Measurements from ENCODE around the gene ANKRD44.

The ANKRD44 gene

GRCh38 chr2:197236816-197237215 is 73.8 kb downstream of the ANKRD44 start:
- peak; percentile 78 for DNase-seq (ENCODE audit: low spot score)

GRCh38 chr2:197236159-197236558 is 74.4 kb downstream of the ANKRD44 start:
- DNase-seq (ENCODE audit: low spot score): no peak

GRCh38 chr2:197235711-197236110 is 74.9 kb downstream of the ANKRD44 start:
- no peak for DNase-seq (ENCODE audit: low spot score)

DNA sequence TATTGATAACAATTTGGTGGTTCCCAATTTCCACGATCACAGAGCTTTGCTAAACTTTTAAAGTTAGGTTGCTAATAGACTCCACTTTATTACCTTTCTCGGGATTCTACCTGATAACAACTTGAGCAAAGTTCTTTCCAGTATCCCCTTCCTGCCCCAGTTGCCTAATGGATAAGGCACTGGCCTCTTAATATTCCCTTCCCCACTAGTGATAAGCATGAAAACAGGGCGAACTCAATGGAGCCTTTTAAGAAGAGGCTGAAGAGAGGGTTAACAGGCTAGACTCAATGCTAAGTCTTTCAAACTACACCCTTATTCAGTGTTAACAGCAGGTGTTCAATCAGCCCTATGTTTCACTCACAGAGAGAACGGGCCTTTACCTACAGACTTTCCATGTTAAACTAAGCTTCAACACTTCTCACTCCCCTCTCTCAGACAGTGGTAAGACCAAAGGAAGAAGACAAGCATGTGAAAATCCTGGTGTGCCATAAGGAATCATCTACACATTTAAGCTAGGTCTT is 75.8 kb downstream of the ANKRD44 start:
- DNase-seq (ENCODE audit: low spot score): no peak

DNA sequence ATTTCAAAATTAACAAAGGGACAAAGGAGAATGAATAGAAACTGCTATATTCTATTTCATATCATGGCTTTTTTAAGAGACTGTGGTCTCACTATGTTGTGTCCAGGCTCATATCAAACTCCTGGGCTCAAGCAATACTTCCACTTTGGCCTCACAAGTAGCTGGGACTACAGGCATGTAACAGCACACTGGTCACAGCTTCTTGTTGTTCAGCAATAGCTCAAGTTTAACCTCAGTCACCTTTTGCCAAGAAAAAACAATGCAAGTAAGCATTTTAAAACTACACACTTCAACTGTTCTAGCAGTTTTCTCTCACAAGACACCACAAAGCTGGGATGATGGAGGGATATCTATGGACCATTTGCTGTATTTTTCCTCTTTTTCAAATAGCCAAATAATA is 77.1 kb downstream of the ANKRD44 start:
- no peak for DNase-seq (ENCODE audit: low spot score)

GRCh38 chr2:197232010-197232409 is 78.6 kb downstream of the ANKRD44 start:
- no peak for DNase-seq (ENCODE audit: low spot score)

DNA sequence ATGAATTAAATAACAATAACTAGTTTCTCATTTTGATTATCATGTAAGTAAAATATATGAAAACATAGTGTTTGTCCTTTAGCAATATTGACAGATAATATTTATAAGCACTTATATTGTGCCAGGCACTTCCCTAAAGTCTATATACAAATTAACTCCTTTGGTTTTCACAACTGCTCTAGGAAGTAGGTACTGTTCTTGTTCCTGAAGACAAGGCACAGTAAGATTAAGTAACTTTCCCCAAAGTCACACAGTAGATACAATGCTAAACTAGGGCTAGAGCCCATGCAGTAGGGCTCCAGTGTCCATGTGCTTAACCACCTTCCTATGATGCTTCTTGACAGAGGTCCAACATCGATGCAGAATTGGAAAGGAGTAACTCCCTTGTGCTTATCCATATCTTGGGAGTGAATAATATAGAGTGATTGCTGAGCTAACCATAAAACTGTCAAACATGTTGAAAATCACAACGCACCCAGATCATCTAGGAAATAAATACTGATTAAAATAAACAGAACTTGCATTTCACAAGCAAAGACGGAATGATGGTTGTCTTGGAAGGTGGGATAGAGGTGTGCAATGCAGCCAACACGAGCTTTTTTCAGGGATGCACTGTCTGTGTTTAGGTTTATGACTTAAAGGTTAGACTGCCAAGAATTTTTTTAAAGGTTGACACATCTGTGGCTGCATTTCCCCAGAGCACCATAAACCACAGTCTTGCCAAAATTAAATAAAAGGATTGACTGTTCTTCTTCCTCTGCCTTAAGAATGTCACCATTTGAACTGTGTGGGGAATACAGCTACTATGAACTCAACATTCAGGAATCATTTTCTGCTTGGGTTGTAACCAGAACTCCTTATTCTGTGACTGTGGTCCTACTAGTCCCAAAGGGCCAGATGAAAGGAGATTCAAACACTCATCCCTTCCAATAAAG is 80.8 kb downstream of the ANKRD44 start:
- no peak for DNase-seq (ENCODE audit: low spot score)

DNA sequence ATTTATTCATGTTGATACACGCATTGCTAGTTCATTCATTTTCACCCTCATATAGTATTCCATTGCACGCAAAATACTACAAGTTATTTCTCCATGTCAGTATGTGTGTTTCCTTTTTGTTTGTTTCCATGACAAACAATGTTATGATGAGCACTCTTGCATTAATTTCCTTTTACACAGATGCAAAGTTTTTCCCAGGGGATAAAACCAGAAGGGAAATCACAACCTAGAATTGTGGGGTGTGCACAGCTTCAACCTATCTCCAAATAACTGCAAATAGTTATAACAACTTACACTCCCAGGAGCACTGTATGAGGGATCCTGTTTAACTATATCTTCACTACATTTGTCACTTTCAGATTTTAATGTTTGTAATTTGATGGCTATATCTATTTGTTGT is 87.1 kb downstream of the ANKRD44 start:
- DNase-seq (ENCODE audit: low spot score): no peak

DNA sequence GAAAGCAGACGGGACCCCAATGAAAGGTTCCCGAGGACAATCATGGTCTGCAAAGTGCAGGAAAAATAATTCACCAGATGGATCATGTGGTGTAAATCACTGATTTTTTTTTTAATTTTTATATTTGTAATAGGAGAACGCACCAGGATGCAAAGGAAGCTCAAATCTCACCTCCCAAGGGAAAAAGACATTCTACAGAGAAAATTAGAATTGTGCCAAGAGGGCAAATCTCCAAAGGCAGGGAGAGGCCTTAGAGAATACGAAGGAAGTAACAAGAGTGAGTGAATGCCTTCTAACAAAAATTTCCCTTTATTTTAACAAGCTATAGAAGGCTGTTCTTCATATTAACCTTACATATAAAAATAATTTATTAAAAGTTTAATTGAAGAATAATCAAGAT is 90.9 kb downstream of the ANKRD44 start:
- DNase-seq (ENCODE audit: low spot score): no peak

GRCh38 chr2:197217541-197217940 is 93.0 kb downstream of the ANKRD44 start:
- no peak for DNase-seq (ENCODE audit: low spot score)

GRCh38 chr2:197216361-197216979 is 94.1 kb downstream of the ANKRD44 start:
- DNase-seq (ENCODE audit: low spot score): no peak

- no peak for DNase-seq (ENCODE audit: low spot score)
Measured at GRCh38 chr2:197215748-197216360, 94.7 kb downstream of the ANKRD44 start.

GRCh38 chr2:197212344-197213262 is 98.0 kb downstream of the ANKRD44 start:
- DNase-seq (ENCODE audit: low spot score): peak; percentile 52

- DNase-seq (ENCODE audit: low spot score): no peak
Measured at GRCh38 chr2:197211881-197212342, 98.7 kb downstream of the ANKRD44 start.

- DNase-seq (ENCODE audit: low spot score): no peak
Measured at GRCh38 chr2:197210430-197210829, 100.2 kb downstream of the ANKRD44 start.

DNA sequence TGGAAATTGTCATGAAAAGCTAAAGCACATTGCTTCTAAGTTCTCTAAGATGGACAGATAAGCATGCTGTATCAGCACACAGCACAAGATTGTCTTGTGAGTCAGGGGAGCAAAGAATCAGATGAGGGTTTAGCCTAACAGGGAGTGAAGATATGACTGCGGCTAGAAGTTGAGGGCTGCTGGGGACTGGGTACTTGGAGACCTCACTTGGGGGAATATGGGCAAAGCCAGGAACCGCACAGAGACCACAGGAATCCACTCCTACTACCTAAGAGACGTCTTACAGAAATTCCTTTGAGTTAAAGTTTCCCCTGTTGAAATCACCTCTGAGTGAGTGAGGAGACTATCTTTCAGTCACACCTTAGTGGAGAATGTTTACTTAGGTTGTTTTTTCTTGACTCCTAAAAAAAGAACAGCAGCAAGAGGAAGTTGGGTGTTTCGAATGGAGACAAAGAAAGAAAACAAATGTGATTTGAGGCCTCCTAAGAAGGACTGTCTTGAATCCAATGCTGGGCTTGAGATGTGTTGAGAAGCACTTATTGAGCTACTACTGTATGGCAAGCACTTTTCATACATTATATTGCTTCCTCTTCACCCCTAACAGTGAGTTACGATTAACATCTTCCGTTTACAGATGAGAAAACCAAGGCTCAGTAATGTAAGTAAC is 100.7 kb downstream of the ANKRD44 start:
- DNase-seq (ENCODE audit: low spot score): no peak

- peak; percentile 32 for DNase-seq (ENCODE audit: low spot score)
Measured at GRCh38 chr2:197209246-197209645, 101.3 kb downstream of the ANKRD44 start.

DNA sequence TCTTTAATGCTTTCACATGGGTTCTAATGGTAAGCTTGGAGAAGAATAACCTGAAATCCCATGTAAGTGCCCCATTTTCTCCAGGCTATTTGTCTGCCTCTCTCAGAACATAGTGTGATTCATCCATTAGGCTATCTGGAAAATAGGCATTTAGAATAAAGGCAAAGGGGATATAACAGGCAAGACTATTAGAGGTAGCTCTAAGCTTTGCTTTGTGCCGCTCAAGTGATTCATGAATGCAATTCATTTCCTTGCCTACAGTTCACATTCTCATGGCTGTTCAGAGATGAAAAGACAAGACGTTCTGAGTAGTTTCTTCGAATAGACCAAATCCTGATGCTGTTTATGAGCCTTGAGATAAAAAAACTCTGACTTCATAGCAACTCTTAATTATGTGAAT is 101.7 kb downstream of the ANKRD44 start:
- no peak for DNase-seq (ENCODE audit: low spot score)

DNA sequence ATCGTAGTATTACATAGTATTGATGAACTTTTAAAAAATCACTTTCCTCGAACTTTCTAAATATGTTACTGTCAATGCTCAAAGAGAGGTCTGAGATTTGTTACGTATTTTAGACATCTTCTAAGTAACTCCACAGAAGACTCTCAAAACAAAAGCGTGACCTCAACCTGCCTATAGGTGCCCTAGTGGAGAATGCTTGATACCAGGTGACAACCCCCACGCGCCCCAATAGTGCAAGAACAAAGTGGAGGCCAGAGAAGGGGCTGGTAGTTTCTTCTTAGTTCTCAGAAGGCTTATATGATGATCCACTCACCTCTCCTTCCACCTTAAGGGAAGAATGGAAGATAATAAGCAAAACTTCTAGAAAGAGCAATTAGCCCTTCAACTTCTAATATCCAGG is 102.6 kb downstream of the ANKRD44 start:
- no peak for DNase-seq (ENCODE audit: low spot score)

GRCh38 chr2:197207598-197207997 is 103.0 kb downstream of the ANKRD44 start:
- DNase-seq (ENCODE audit: low spot score): no peak

DNA sequence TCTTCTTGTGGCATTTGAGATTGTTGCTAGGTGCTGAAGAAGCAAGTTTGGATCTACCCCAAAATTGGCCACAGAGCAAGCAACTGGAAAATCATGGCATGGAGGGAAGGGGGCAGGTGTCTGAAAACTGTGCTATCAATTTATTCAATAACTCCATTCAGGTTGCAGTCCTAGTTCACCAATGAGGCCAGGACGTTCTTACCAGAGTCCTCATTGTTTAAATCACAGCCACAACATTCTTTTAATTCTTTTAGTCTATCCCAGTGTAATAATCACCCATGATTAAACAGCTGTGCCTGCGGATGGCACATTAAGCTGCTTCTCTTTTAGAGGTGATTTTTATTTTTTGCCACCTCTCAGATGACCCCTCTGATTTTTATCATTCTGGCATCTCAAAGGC is 103.5 kb downstream of the ANKRD44 start:
- DNase-seq (ENCODE audit: low spot score): no peak

All from Ammon's horn (tissue), 1 donor.